Activated B cell treated with CpG ODN at 0.5 μM for 24 hours (primary cell): ENCODE data around the gene PEX10. TPM values are rescaled to one million over a fixed set of nuclear protein-coding genes. Genes with fewer than 3 reads are reported as not detected.

ENCODE experiments used
- ATAC-seq: fragments of 200-7000 bp; cut with Tn5 transposase; one replicate; pipeline ENCODE4 v1.10.0; 2021; ENCODE audit warnings: low read depth, mild to moderate bottlenecking, moderate library complexity
- CTCF ChIA-PET: fragments of 350-600 bp; sonication (Branson Sonifier 250); formaldehyde crosslinking; loops from one replicate; lab custom pipeline; 2021; ENCODE audit warnings: antibody characterized with exemption; lab: Charles Lee
- POLR2A ChIA-PET: fragments of 350-600 bp; sonication (Branson Sonifier 250); formaldehyde crosslinking; loops from one replicate; lab custom pipeline; 2021; ENCODE audit warnings: antibody characterized with exemption; lab: Charles Lee
- DNase-seq: peaks from one replicate; pipeline ENCODE4 v3.0.0; 2022
- H3K27ac Mint-ChIP-seq: one replicate; pipeline ENCODE4 v1.8.0; 2020; ENCODE audit warnings: mixed read lengths
- H3K27me3 Mint-ChIP-seq: one replicate; pipeline ENCODE4 v1.8.0; 2021; ENCODE audit warnings: mixed read lengths
- H3K36me3 Mint-ChIP-seq: one replicate; pipeline ENCODE4 v1.8.0; 2021; ENCODE audit warnings: low read depth, mixed read lengths
- H3K4me1 Mint-ChIP-seq: one replicate; pipeline ENCODE4 v1.8.0; 2021; ENCODE audit warnings: mixed read lengths
- H3K4me3 Mint-ChIP-seq: one replicate; pipeline ENCODE4 v1.8.0; 2020; ENCODE audit warnings: mild to moderate bottlenecking, mixed read lengths
- H3K9me3 Mint-ChIP-seq: one replicate; pipeline ENCODE4 v1.8.0; 2020; ENCODE audit warnings: mixed read lengths
- CTCF ChIP-seq: fragments of 200-600 bp; IDR thresholded peaks from one replicate; pipeline ENCODE4 v1.8.0; 2022; ENCODE audit warnings: antibody characterized with exemption, mild to moderate bottlenecking
- intact Hi-C: fragments of 100-400 bp; cut with micrococcal nuclease; formaldehyde crosslinking; loops from one replicate; pipeline ENCODE4 v1.15.1; 2024
- total RNA-seq: library from RNA; stranded (reverse); gene quantifications from 2 replicates; pipeline ENCODE4 v1.2.3, GENCODE V29; 2022

The PEX10 gene
- total RNA-seq, 1 donor from 2014 or later = 18.9 TPM

- TF ChIP-seq CTCF = no peak
- no peaks in the 10 kb centered on the region for H3K36me3 Mint-ChIP-seq
- intact Hi-C loops = no loop called here
- ChIA-PET POLR2A (no interaction called here), CTCF (no interaction called here)
- H3K4me1 Mint-ChIP-seq = no peaks in the 10 kb centered on the region
- H3K9me3 Mint-ChIP-seq = no peaks in the 10 kb centered on the region
- no peak overlapping the region for H3K27ac Mint-ChIP-seq
- DNase-seq = no peak
- no peak overlapping the region for H3K4me3 Mint-ChIP-seq
- no peak for ATAC-seq
- no peaks in the 10 kb centered on the region for H3K27me3 Mint-ChIP-seq
Measured at GRCh38 chr1:2452201-2452931, 40.0 kb upstream of the PEX10 start.

- intact Hi-C loops = no loop called here
- ChIA-PET POLR2A (no interaction called here), CTCF (no interaction called here)
- no peak overlapping the region for H3K4me3 Mint-ChIP-seq
- no peak overlapping the region for H3K27ac Mint-ChIP-seq
- H3K4me1 Mint-ChIP-seq = no peaks in the 10 kb centered on the region
- H3K36me3 Mint-ChIP-seq = no peaks in the 10 kb centered on the region
- no peak for DNase-seq
- H3K9me3 Mint-ChIP-seq = no peaks in the 10 kb centered on the region
- ATAC-seq = no peak
- no peak for TF ChIP-seq CTCF
- no peaks in the 10 kb centered on the region for H3K27me3 Mint-ChIP-seq
Measured at GRCh38 chr1:2451741-2452140, 39.4 kb upstream of the PEX10 start.

- intact Hi-C loops = no loop called here
- ATAC-seq (no peak), DNase-seq (no peak)
- CTCF ChIA-PET = interaction anchor here (1.1 kb wide), 1 partner anchor 98 kb away, joined by 3 read pairs; no protein-coding TSS in a partner anchor
- H3K27ac Mint-ChIP-seq = no peak overlapping the region
- POLR2A ChIA-PET = no interaction called here
- peaks cover 5% of the 10 kb centered on the region for H3K27me3 Mint-ChIP-seq
- no peaks in the 10 kb centered on the region for H3K4me1 Mint-ChIP-seq
- H3K4me3 Mint-ChIP-seq = no peak overlapping the region
- no peaks in the 10 kb centered on the region for H3K36me3 Mint-ChIP-seq
- H3K9me3 Mint-ChIP-seq = no peaks in the 10 kb centered on the region
- TF ChIP-seq CTCF = no peak
Measured at GRCh38 chr1:2449636-2450454, 37.5 kb upstream of the PEX10 start.

GRCh38 chr1:2448098-2448445 lies 35.7 kb upstream of the PEX10 start:
- POLR2A ChIA-PET = no interaction called here
- no peaks in the 10 kb centered on the region for H3K9me3 Mint-ChIP-seq
- no peak overlapping the region for H3K4me3 Mint-ChIP-seq
- no peaks in the 10 kb centered on the region for H3K4me1 Mint-ChIP-seq
- ATAC-seq (no peak), DNase-seq (no peak)
- no peak overlapping the region for H3K27ac Mint-ChIP-seq
- intact Hi-C loops = no loop called here
- no peak for TF ChIP-seq CTCF
- no peaks in the 10 kb centered on the region for H3K36me3 Mint-ChIP-seq
- H3K27me3 Mint-ChIP-seq = peaks cover 6% of the 10 kb centered on the region
- CTCF ChIA-PET = no interaction called here

GRCh38 chr1:2447276-2448097 lies 35.1 kb upstream of the PEX10 start:
- ChIA-PET POLR2A (no interaction called here), CTCF (no interaction called here)
- Mint-ChIP-seq H3K4me3 (no peak overlapping the region), H3K27ac (no peak overlapping the region), H3K36me3 (no peaks in the 10 kb centered on the region), H3K27me3 (peaks cover 8% of the 10 kb centered on the region), H3K9me3 (no peaks in the 10 kb centered on the region), H3K4me1 (no peaks in the 10 kb centered on the region)
- DNase-seq (no peak), ATAC-seq (no peak)
- intact Hi-C loops = no loop called here
- TF ChIP-seq CTCF = no peak
